GM12878 (cell line): ENCODE results near the gene CAMTA1. TPM values are rescaled to one million over a fixed set of nuclear protein-coding genes. Genes with fewer than 3 reads are reported as not detected.

ENCODE experiments used
- ATAC-seq: fragments of 200-7000 bp; cut with Tn5 transposase; 3 replicates; pipeline ENCODE4 v1.9.1; 2020; ENCODE audit warnings: mild to moderate bottlenecking, moderate library complexity
- BruUV-seq: library from RNA; stranded (reverse); fragments of 400-500 nt; replicated peaks from 2 replicates; lab custom pipeline; 2021; lab: Mats Ljungman, UMichigan
- CTCF ChIA-PET: fragments of 300-600 bp; sonication (Branson Sonifier 250); formaldehyde crosslinking; extraction: SDS; loops from one replicate; lab custom pipeline; 2021; ENCODE audit warnings: inconsistent platforms; lab: Yijun Ruan, JAX
- POLR2A ChIA-PET: fragments of 350-600 bp; formaldehyde crosslinking; extraction: SDS; loops from one replicate; lab custom pipeline; 2021; ENCODE audit warnings: inconsistent platforms; lab: Charles Lee
- RAD21 ChIA-PET: fragments of 300-600 bp; sonication (Branson Sonifier 250); formaldehyde crosslinking; loops from one replicate; lab custom pipeline; 2023; ENCODE audit warnings: antibody characterized with exemption; ENCODE audit not compliant: unreplicated experiment; lab: Charles Lee
- SMC1A ChIA-PET: fragments of 300-600 bp; sonication (Branson Sonifier 250); formaldehyde crosslinking; loops from one replicate; lab custom pipeline; 2023; ENCODE audit not compliant: unreplicated experiment, uncharacterized antibody; lab: Charles Lee
- DNase-seq: peaks from one replicate; pipeline ENCODE4 v3.0.0-alpha.2; 2011; ENCODE audit warnings: low read depth, low spot score
- FAIRE-seq: peaks from 3 replicates; lab custom pipeline; 2011; peaks lifted over from hg19 to GRCh38; lab: Jason Lieb, UNC
- H2AFZ ChIP-seq: 2 replicates; pipeline ENCODE4 v1.6.0; 2011; ENCODE audit warnings: low read depth, low read length, control low read depth; ENCODE audit not compliant: control insufficient read depth
- H3K27ac ChIP-seq: 2 replicates; pipeline ENCODE4 v1.5.1; 2011; ENCODE audit warnings: control low read depth; ENCODE audit not compliant: control insufficient read depth, insufficient read depth
- H3K27me3 ChIP-seq, 2 experiments: replicated peaks in 1 of 2; 2 replicates each; pipeline versions ENCODE4 v1.6.0 to v1.6.1; 2011; ENCODE audit warnings: low read length in 1 of 2; ENCODE audit not compliant: control insufficient read depth in 2 of 2, insufficient read depth in 2 of 2
- H3K36me3 ChIP-seq, 2 experiments: 2 replicates each; pipeline ENCODE4 v1.5.1; 2011; ENCODE audit warnings: low read length in 1 of 2; ENCODE audit not compliant: control insufficient read depth in 2 of 2, insufficient read depth in 2 of 2
- H3K4me1 ChIP-seq: 2 replicates; pipeline ENCODE4 v1.6.1; 2011; ENCODE audit warnings: mild to moderate bottlenecking, low read length, moderate library complexity, mixed read lengths; ENCODE audit not compliant: control insufficient read depth, insufficient read depth
- H3K4me2 ChIP-seq: 2 replicates; pipeline ENCODE4 v1.6.0; 2011; ENCODE audit warnings: control low read depth; ENCODE audit not compliant: control insufficient read depth, insufficient read depth
- H3K4me3 ChIP-seq: fragments of 200-600 bp; sonication (generic); 2 replicates; pipeline ENCODE4 v1.5.1; 2016
- H3K79me2 ChIP-seq: 2 replicates; pipeline ENCODE4 v1.6.0; 2011; ENCODE audit warnings: low read length; ENCODE audit not compliant: control insufficient read depth, insufficient read depth
- H3K9ac ChIP-seq: 2 replicates; pipeline ENCODE4 v1.8.0; 2011; ENCODE audit warnings: low read length, control low read depth, mixed read lengths; ENCODE audit not compliant: control insufficient read depth, insufficient read depth
- H3K9me3 ChIP-seq: replicated peaks from 3 replicates; pipeline ENCODE4 v1.5.1; 2011; ENCODE audit warnings: mild to moderate bottlenecking, low read length; ENCODE audit not compliant: control insufficient read depth, insufficient read depth
- H4K20me1 ChIP-seq: 2 replicates; pipeline ENCODE4 v1.6.0; 2011; ENCODE audit not compliant: control insufficient read depth, insufficient read depth
- KAT2A ChIP-seq: conservative IDR thresholded peaks from 2 replicates; pipeline ENCODE4 v1.6.1; 2011; ENCODE audit warnings: low read depth, low read length; ENCODE audit not compliant: control insufficient read depth
- RAD51 ChIP-seq: fragments of 450-650 bp; IDR thresholded peaks from 2 replicates; pipeline ENCODE4 v1.6.1; 2016; ENCODE audit warnings: moderate library complexity, mild to moderate bottlenecking, inconsistent platforms
- WGBS: methylation state at CpG from one replicate; pipeline ENCODE4 v1.1.6; 2016; ENCODE audit warnings: low lambda C conversion rate; ENCODE audit not compliant: insufficient replicate concordance, insufficient coverage; ENCODE audit errors: missing lambda C conversion rate; 5-methylcytosine and 5-hydroxymethylcytosine counted together
- in situ Hi-C: fragments of 300-500 bp; cut with MboI; formaldehyde crosslinking; loops from 9 replicates; pipeline ENCODE4 v1.14.3; 2018; ENCODE audit warnings: mixed read lengths
- intact Hi-C: fragments of 100-400 bp; cut with micrococcal nuclease; formaldehyde crosslinking; loops from one replicate; pipeline ENCODE4 v1.14.2; 2022; ENCODE audit not compliant: unreplicated experiment
- polyA plus RNA-seq, 11 experiments: library from polyadenylated mRNA; depleted of rRNA in 4 of 11; unstranded in 6 of 11; stranded (reverse) in 5 of 11; fragments of >200 nt; fragmentation: Nextera tagmentation in 4 of 11; fragmentation: Illumina TruSeq in 1 of 11; extraction: Ambion mirVana in 4 of 11; extraction: Trizol in 1 of 11; gene quantifications; 1 replicate in 1 of 11; 2 replicates in 10 of 11; pipeline versions ENCODE4 v1.2.1 to v1.2.3, GENCODE V29; 2011 to 2016; ENCODE audit warnings: inconsistent platforms in 2 of 11, missing spikeins in 2 of 11, low read depth in 1 of 11
- total RNA-seq, 4 experiments: library from RNA; depleted of rRNA in 3 of 4; stranded (reverse); fragments of >200 nt in 3 of 4; fragmentation: Illumina TruSeq in 1 of 4; extraction: Trizol in 1 of 4; gene quantifications; 2 replicates each; pipeline versions ENCODE4 v1.2.1 to v1.2.3, GENCODE V29; 2013 to 2021
- TF ChIP-seq, protein P1 (sequence below): fragments of 450-650 bp; IDR thresholded peaks from 2 replicates; pipeline ENCODE4 v1.6.1; 2017; ENCODE audit warnings: mild to moderate bottlenecking, moderate library complexity
- TF ChIP-seq, protein P2 (sequence below): fragments of 450-650 bp; conservative IDR thresholded peaks from 2 replicates; pipeline ENCODE4 v1.6.1; 2017; ENCODE audit warnings: mild to moderate bottlenecking, moderate library complexity

Gene CAMTA1
- total and polyA plus RNA-seq, 10 of the 15 experiments (the other 5 are each of a cell fraction or from before 2014, with no cell fraction given), result 37.7 to 148 (median 76.4) TPM

DNA sequence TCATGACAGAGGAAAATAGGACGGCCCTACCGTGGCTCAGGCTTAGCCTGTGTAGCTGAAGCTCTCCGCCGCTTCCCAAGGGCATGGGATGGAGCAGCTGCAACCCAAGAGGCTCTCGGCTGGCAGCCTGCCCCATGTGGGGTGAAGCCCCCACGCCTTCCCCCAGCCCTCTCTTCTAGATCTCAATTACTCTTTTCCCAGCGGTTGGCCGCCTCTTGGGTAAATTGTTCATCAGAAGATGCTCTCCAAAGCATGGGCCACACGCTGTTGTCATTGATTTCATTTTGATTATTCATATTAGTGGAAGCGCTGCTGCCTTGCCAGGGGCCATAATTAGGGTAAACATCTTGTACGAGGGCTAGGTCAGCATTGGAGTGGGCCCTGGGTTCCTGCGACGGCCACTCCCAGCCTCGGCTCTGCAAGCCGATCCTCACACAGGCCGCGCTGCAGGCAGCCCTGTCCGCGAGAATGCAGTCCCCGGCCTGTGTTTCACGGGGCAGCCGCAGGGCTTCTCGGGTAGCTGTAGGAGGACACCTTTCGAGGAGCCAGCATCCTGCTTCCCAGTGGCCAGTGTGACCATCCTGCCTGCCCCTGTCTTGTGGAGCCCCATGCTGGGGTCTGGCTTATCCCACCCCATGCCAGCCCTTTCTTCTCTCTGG, 871.4 kb downstream of the CAMTA1 start (continued):
- TF ChIP-seq, protein P1, sequence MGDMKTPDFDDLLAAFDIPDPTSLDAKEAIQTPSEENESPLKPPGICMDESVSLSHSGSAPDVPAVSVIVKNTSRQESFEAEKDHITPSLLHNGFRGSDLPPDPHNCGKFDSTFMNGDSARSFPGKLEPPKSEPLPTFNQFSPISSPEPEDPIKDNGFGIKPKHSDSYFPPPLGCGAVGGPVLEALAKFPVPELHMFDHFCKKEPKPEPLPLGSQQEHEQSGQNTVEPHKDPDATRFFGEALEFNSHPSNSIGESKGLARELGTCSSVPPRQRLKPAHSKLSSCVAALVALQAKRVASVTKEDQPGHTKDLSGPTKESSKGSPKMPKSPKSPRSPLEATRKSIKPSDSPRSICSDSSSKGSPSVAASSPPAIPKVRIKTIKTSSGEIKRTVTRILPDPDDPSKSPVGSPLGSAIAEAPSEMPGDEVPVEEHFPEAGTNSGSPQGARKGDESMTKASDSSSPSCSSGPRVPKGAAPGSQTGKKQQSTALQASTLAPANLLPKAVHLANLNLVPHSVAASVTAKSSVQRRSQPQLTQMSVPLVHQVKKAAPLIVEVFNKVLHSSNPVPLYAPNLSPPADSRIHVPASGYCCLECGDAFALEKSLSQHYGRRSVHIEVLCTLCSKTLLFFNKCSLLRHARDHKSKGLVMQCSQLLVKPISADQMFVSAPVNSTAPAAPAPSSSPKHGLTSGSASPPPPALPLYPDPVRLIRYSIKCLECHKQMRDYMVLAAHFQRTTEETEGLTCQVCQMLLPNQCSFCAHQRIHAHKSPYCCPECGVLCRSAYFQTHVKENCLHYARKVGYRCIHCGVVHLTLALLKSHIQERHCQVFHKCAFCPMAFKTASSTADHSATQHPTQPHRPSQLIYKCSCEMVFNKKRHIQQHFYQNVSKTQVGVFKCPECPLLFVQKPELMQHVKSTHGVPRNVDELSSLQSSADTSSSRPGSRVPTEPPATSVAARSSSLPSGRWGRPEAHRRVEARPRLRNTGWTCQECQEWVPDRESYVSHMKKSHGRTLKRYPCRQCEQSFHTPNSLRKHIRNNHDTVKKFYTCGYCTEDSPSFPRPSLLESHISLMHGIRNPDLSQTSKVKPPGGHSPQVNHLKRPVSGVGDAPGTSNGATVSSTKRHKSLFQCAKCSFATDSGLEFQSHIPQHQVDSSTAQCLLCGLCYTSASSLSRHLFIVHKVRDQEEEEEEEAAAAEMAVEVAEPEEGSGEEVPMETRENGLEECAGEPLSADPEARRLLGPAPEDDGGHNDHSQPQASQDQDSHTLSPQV, result no peak
- TF ChIP-seq KAT2A, result no peak
- TF ChIP-seq, all 136 proteins: peak for 0

DNA sequence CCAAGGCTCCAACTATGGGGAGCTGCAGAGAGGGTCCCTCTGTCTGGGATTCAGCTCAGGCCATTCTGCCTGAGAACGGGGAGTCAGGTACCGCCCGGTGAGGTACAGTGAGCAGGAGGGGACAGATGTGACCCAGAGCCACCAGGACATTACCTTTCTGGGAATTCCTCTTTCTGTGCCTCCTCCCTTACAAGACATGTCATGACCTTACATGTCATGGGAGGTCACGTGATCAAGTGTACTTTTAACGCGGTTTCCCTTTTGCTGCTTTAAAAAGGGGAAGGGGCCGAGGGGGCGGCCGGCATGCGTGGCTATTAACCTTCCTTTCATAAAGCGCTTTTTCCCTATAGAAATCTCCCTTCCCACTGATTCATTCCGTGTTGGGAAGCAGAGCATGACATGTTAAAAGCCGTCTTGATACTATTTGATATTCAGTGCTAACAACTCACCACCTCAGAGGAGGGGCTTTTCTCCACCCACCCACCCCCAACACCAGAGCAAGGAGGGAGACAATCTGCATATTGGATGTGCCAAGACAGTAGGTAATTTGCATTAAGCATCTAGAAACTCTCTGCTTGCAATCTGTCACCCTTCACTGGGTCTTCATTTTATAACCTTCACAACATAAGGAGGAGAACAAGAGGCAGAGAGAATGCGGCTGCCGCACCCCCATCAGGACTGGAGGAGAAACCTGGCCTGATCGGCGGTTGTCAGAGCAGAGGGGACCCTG, 872.2 kb downstream of the CAMTA1 start:
- BruUV-seq, result no TSS peak
- ChIA-PET POLR2A (no interaction called here), SMC1A (no interaction called here), CTCF (interaction anchor here (1.1 kb wide), 1 partner anchor 10 kb away, joined by 4 read pairs; no protein-coding TSS in a partner anchor), RAD21 (no interaction called here)
- no peaks in the 10 kb centered on the region for H3K79me2 ChIP-seq
- H4K20me1 ChIP-seq, result no peaks in the 10 kb centered on the region
- no peak for ATAC-seq
- H3K36me3 ChIP-seq, result no peaks in the 10 kb centered on the region
- FAIRE-seq, result no peak
- no peaks in the 10 kb centered on the region for H3K27me3 ChIP-seq
- H3K4me1 ChIP-seq, result no peaks in the 10 kb centered on the region
- no peak overlapping the region for H3K4me3 ChIP-seq
- 0 out of 2 replicates have a peak, but pooled peaks have one; percentile 27 for TF ChIP-seq RAD51
- TF ChIP-seq, protein P2, sequence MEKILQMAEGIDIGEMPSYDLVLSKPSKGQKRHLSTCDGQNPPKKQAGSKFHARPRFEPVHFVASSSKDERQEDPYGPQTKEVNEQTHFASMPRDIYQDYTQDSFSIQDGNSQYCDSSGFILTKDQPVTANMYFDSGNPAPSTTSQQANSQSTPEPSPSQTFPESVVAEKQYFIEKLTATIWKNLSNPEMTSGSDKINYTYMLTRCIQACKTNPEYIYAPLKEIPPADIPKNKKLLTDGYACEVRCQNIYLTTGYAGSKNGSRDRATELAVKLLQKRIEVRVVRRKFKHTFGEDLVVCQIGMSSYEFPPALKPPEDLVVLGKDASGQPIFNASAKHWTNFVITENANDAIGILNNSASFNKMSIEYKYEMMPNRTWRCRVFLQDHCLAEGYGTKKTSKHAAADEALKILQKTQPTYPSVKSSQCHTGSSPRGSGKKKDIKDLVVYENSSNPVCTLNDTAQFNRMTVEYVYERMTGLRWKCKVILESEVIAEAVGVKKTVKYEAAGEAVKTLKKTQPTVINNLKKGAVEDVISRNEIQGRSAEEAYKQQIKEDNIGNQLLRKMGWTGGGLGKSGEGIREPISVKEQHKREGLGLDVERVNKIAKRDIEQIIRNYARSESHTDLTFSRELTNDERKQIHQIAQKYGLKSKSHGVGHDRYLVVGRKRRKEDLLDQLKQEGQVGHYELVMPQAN, result no peak
- no peaks in the 10 kb centered on the region; the same call in 2 of the 3 replicates for H3K9me3 ChIP-seq
- no peak overlapping the region for H3K27ac ChIP-seq
- H3K4me2 ChIP-seq, result no peak overlapping the region
- intact Hi-C loops (no loop called here), in situ Hi-C loops (no loop called here)
- H3K9ac ChIP-seq, result no peak overlapping the region
- DNase-seq, result no peak
- H2AFZ ChIP-seq, result no peak overlapping the region
- WGBS, result 34% methylated on average over 17 of the region's 17 CpGs
